Suprapubic skin (tissue), 3 donors: ENCODE measurements around the gene SLC45A3.

Experiments used
- CTCF ChIP-seq, 2 donors: fragments of 200-600 bp in 1 of 2; fragments of 450-650 bp in 1 of 2; sonication (generic) in 1 of 2; IDR thresholded peaks; one replicate each; pipeline ENCODE4 v1.5.1; 2016 to 2019; ENCODE audit warnings: antibody characterized with exemption in 2 of 2, mild to moderate bottlenecking in 1 of 2, moderate library complexity in 1 of 2
- POLR2A ChIP-seq, 2 donors: fragments of 450-650 bp; IDR thresholded peaks; one replicate each; pipeline ENCODE4 v1.6.1; 2017; ENCODE audit warnings: antibody characterized with exemption in 2 of 2, mild to moderate bottlenecking in 2 of 2, moderate library complexity in 2 of 2

- TF ChIP-seq POLR2A (IDR thresholded peaks at IDR 0.05) (no peak), CTCF (IDR thresholded peaks at IDR 0.05) (no peak)
These were observed 6.9 kb upstream of the SLC45A3 start for GRCh38 chr1:205687242-205687641.
